CD4-positive, alpha-beta T cell treated with Interleukin-4 for 1 hour (primary cell): ENCODE data around the gene CLIC5.

Experiments
- DNase-seq, 2 donors: peaks; one replicate each; pipeline ENCODE4 v3.0.0-alpha.2; 2020 to 2022

The CLIC5 gene

DNA sequence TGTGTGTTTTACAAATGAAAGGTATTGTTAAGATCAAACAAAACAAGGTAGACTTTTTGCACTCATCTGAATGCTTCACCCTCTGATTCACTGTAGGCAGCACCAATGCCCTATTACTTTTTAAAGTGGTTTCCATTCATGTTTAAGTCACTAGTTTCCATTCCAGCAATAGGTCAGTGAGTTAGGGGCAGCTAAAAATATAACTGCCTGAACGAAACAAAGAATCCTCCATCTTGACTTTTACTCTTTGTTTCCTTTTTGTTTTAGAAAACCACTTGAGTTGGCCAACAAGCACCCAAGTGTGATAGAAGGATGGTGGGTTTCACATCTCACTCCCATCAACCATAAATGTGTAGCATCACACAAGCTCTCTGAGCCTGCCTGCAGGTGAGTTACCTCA, 25.5 kb downstream of the CLIC5 start:
- DNase-seq: no peak

DNA sequence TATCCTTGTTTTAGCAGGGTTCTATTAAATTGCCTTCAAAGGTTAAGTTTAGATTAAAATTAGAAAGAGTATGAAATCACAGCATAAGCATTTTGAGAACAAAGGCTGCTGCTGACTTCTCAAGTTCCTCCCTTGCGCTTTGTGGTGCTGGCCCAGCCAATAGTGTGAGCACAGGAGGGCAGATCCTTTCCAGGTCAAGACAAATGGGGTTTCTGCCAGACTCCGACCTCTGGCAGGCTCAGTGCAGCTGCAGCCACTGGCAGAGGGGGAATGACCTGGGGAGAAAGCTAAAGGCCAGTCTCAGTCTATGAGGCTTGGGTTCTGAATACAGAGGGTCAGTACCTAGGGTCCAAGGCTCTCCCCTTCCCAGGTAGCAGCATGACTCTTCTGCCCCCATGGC, 27.0 kb downstream of the CLIC5 start:
- no peak for DNase-seq

- DNase-seq: no peak
Measured at GRCh38 chr6:45987856-45988255, 27.8 kb downstream of the CLIC5 start.

- no peak for DNase-seq
Measured at GRCh38 chr6:45986746-45987274, 28.9 kb downstream of the CLIC5 start.

DNA sequence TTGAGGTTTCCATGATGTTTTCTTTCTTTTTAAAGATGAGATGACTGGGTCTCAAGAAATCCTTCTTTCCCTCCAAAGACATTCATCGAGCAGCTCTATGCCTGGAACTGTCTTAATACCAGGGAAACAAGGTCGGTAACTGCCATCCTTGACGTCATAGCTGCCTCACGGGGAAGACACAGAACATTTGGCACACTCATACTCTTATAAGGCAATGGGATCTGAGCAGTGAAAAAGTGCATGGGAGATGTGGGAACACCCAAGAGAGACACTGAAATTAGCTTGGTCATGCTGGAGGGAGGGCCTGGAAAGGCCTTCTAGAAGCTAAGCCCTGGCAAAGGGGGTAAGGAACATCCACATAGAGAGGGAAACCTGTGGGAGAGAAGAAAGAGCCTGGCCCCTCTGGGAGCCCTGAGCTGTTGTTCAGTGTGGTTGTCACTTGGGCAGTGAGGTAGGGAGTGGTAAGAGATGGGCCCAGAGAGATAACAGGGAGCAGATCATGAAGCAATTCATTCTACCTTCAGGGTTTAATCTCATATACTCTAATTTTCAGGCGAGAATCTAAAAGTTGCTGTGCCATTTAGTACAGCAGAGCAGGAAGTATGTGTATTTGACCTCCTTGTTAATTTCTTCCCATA, 30.8 kb downstream of the CLIC5 start:
- no peak for DNase-seq

- no peak for DNase-seq
Measured at GRCh38 chr6:45984347-45984746, 31.3 kb downstream of the CLIC5 start.

DNA sequence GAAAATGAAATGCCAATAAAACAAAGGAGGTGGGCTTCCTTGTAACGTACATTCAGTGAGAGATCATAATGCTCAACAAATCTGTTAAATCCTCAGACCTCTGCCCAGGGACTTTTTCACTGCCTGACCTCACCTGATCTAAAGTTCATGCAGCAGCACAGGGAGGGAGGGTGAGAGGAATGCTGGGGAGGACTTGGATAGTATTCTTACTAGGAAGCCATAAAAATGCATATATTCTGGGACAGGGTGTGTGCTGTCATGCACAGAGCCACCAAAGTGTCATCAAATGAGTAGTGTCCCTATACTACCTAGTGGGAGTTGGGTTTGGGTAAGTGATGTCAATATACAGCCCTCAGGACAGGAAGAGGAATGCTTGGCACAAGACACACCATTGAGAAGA, 32.6 kb downstream of the CLIC5 start:
- no peak for DNase-seq

- no peak for DNase-seq
Measured at GRCh38 chr6:45982280-45983036, 33.2 kb downstream of the CLIC5 start.

DNA sequence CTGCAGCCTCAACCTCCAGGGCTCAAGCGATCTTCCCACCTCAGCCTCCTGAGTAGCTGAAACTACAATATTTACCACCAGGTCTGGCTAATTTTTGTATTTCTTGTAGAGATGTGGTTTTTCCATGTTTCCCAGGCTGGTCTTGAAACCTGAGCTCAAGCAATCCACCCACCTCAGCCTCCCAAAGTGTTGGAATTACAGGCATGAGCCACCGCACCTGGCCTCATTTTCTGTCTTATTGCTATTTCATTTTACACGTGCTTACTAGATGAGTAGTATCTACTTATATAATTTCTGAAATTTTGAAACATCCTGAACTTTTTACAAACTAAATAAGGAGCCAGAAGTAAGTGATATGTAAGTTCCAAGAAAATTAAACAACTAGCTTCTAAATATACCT, 34.6 kb downstream of the CLIC5 start:
- no peak for DNase-seq

DNA sequence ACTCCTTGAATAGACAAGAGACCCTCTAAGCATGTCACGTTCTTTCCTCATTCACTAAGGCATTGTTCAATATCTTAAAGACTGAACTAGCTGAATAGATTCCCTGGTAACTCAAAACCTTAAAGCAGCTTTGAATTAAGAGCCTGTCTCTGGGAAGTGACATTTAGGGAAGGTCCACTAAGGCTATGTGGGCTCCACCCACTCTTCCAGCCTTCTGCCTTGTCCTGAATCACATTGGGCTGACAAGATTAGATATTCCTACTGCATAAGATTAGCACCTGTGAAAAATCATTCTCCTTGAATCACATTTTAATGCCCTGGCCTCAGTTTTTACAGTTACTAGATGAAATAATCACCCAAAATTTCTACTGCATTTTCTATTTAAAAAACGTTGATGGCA, 36.3 kb downstream of the CLIC5 start:
- DNase-seq: no peak

DNA sequence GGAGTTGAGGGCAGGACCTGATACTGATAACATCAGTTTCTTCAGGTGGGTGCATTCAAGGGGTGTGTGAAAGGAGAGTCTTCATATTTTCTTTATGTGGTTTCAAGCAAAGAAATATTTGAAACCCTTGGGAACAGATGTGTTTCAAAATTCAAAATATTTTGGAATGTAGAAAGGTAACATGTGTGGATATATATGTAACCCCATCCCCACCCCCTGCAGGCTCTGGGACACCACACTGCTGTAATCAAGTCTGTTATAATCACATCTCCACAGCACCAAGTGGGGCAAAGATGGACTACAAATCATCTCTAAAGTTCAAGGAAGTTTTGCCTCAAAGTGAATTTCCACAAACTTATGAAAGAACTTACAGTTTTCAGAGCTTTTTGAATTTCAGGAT, 41.1 kb downstream of the CLIC5 start:
- no peak for DNase-seq

DNA sequence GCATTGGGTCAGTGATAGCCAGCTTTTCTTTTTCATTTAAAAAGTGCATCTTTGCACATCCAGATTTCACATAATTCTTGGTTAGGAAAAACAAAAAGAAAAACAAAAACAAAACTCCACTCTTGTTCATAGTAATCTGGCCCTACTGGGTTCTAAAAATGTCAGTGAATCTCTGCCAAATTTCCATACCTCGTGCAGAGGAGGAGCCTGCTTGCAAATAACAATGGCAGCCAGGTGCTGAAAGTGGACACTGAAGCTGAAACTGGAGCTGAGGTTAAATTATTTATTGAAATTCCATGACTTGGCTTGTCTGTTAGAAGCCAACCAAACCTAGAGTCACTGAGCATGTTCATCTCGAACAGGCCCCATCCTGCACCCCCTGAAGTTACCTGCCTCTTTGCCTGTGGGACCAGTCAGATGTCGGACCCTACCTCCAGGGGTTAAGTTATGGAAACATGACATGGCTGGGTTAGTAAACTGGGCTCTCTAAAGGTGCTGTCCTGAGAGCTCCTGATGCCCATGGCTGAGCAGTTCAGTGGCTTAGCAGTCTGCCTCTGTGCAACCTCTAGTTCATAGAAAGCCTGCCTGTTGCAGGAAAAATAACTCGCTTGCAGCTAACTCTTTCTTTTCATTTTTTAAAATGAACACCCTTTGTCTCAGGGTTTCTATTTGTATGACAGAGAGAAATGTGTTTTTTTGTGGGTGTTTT, 42.7 kb downstream of the CLIC5 start:
- DNase-seq: no peak

DNA sequence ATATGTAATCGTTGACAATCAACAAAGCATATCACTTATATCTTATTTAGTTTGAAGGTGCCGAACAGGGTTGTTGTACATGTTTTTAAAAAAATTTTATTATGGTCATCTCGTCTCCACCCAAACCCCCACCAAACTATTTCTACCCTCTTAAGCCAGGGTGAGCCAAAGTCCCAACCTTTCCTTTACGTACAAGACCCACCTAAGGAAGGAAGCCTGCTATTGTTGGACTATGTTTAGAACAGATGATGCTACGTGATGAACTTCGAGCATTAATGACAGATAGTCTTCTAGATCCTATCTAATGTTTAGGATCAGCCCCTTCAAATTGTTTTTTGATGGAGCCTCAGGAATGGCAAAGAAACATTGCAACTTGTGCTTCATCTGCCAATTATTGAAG, 44.4 kb downstream of the CLIC5 start:
- no peak for DNase-seq

DNA sequence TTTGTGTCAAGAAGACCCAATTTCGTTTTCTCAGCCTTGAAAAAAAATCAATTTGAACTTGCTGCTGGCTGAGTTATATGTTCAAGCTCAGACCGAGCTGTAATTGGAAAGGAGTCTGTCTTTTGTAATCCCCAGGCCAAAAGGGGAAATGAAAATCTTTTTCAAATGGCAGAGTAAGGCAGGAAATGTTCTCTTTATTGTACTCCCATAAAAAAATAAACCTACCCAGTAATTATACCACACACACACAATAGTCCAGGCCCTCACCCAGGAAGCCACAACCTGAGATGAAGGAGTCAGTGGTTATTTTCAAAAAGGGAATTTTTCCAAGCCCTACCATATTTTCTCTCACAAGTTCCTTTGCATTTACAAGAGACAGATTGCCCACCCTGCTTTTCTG, 45.3 kb downstream of the CLIC5 start:
- DNase-seq: no peak

DNA sequence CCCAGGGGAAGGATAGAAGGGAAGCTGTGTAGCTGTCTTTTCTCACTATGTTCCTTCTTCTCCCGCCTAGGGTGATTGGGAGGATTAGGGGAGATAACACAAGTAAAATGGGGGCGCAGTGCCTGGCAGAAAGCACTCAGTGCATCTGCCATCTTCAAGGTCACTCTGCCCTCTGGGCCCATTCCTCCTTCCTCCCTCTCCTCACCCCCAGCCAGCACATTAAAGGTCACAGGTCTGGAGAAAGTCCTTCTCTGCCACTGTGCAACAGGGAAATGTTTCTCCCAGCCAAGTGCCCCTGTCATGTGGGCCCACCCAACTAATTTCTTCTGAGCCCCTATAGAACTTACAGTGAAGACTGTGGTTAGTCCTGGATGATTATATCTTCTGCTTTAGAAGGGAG, 45.8 kb downstream of the CLIC5 start:
- DNase-seq: no peak

GRCh38 chr6:45969026-45969425, 46.6 kb downstream of the CLIC5 start:
- DNase-seq: no peak

DNA sequence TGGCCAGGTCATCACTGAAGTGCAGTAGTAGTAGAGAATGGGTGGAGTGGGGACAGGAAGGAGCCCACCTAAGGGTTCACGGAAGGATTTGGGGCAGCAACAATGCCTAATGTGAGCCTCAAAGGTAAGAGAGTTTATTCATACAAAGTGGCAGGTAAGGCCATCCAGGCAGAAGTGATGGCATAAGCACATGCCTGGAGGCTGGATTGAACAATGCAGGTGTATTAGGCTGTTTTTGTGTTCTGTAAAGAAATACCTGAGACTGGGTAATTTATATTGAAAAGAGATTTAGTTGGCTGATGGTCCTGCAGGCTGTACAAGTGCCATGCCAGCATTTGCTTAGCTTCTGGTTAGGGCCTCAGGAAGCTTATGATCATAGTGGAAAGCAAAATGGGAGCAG, 48.3 kb downstream of the CLIC5 start:
- no peak for DNase-seq

DNA sequence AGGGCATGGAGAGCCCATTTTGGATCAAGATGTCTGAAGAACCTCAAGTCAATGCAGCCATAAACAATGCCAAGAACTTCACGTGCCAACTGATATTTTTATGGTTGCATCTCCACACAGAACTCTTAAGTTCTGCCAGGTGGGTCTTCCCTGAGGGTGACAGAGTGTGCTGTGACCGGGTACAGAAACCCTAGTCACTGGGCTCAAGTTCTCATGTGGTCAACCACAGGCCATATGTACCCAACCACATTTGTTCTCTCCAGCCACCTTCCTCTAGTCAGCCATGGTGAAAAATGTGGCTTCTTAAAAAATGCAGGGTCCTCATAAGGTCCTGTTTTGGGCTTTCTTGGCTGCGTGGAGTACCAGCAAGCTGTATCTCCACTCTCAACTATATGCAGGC, 48.9 kb downstream of the CLIC5 start:
- no peak for DNase-seq

DNA sequence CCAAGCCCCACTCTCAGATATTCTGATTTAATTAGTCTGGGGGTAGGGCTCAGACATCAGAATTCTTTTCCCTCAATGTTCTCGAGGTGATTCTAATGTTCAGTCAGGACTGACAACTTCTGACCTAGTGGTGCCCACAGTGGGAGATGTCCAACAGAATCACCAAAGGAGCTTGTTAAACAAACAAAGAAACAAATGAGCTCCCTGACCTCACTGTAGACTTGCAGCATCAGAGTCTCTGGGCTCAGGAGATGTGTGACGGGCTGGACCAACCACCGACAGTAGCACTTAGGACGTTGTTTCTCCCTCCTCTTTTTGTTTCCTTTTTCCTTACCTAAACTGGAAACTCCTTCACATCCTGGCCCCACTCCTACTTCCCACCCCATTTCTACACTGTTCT, 49.3 kb downstream of the CLIC5 start:
- DNase-seq: no peak

DNA sequence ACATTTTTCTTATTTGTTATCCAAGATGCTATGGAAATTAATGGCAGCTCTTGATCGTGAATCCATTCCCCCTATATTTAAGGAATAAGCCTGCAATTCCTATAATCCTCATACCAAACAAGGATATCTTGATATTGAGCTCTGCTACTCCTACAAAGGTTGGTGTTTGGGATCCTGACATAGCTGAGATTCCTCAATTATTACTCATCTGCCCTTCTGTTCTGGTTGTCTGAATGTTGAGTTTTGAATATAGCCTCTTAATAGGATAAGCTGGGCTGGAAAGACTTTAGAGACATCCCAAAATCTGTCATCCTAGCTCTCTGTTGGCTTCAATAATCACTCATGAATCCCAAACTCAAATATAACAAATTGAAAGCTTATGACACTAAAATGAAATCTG, 49.9 kb downstream of the CLIC5 start:
- no peak for DNase-seq

DNA sequence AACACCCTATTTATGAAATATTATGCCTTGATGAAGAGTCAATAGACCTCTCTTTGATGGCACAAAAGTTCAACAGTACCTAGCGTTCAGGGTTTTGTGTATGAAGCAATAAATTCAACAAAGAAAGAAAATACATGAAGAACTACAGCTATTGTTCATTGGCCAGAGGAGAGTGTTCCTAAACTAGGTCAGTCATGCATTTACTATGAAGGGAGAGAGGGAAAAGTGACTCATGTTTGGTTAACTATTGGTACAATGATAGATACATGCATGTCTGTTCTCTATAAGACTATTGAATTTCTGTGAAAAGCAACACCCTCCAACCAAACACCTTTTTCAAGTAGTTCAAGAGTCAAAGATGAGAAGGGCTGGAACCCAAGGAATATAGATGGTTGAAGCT, 50.7 kb downstream of the CLIC5 start:
- no peak for DNase-seq

DNA sequence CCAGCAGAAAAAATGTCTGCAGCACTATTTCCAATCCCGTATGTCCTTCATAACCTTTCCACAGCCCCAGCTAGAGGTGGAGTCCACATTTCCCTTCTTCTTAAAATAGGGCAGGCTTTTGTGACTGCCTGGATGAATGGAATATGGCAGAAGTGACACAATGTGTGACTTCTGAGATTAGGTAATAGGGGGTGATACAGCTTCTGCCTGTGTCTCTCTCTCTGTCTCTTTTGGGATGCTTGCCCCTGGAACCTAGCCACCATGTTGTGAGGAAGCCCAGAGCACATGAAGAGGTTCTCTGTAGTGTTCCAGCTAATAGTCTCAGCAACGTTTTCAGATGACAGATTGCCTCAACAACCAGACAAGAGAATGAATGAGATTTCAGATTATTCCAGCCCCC, 51.4 kb downstream of the CLIC5 start:
- no peak for DNase-seq

GRCh38 chr6:45963896-45964295, 51.8 kb downstream of the CLIC5 start:
- DNase-seq: no peak

- no peak for DNase-seq
Measured at GRCh38 chr6:45961125-45961524, 54.5 kb downstream of the CLIC5 start.
